A549 (cell line): Measurements from ENCODE around the gene ZG16. TPM values are rescaled to one million over a fixed set of nuclear protein-coding genes. Genes with fewer than 3 reads are reported as not detected.

Source experiments
- ATAC-seq, 2 experiments: fragments of 200-7000 bp in 1 of 2; fragments of >200 bp in 1 of 2; cut with Nextera tagmentation in 1 of 2; cut with Tn5 transposase in 1 of 2; 3 replicates each; pipeline versions ENCODE4 v1.8.0 to v1.9.1; 2018 to 2020; ENCODE audit warnings: mild to moderate bottlenecking in 1 of 2, moderate library complexity in 1 of 2
- CTCF ChIA-PET: fragments of 300-600 bp; sonication (Branson Sonifier 250); formaldehyde crosslinking; extraction: SDS; loops from one replicate; lab custom pipeline; 2021; ENCODE audit warnings: antibody characterized with exemption, inconsistent platforms; lab: Yijun Ruan, JAX
- POLR2A ChIA-PET: fragments of 350-600 bp; formaldehyde crosslinking; extraction: SDS; loops from one replicate; lab custom pipeline; 2021; ENCODE audit warnings: antibody characterized with exemption, inconsistent platforms; lab: Yijun Ruan, JAX
- DNase-seq, 2 experiments: peaks; one replicate each; pipeline versions ENCODE4 v3.0.0 to v3.0.0-alpha.2; 2011 to 2016; ENCODE audit warnings: low read depth in 1 of 2, low spot score in 1 of 2
- FAIRE-seq: peaks from 2 replicates; lab custom pipeline; 2011; peaks lifted over from hg19 to GRCh38; lab: Jason Lieb, UNC
- H3K27ac ChIP-seq, 2 experiments: fragments of >200 bp; sonication (Bioruptor Twin); formaldehyde crosslinking; 3 replicates each; pipeline ENCODE4 v1.5.1; 2016 to 2017
- H3K4me1 ChIP-seq: fragments of >200 bp; sonication (Bioruptor Twin); formaldehyde crosslinking; 3 replicates; pipeline ENCODE4 v1.6.1; 2016
- H3K4me2 ChIP-seq: fragments of >200 bp; sonication (Bioruptor Twin); formaldehyde crosslinking; 3 replicates; pipeline ENCODE4 v1.6.1; 2016
- H3K4me3 ChIP-seq: fragments of >200 bp; sonication (Bioruptor Twin); formaldehyde crosslinking; 3 replicates; pipeline ENCODE4 v1.5.1; 2016
- H3K9me3 ChIP-seq: fragments of >200 bp; sonication (Bioruptor Twin); formaldehyde crosslinking; 3 replicates; pipeline ENCODE4 v1.6.1; 2016
- CBX2 ChIP-seq: fragments of 200-600 bp; sonication (generic); IDR thresholded peaks from 2 replicates; pipeline ENCODE4 v1.6.1; 2016; ENCODE audit warnings: low read depth, mild to moderate bottlenecking, borderline replicate concordance
- CBX8 ChIP-seq: fragments of 200-600 bp; sonication (generic); IDR thresholded peaks from 2 replicates; pipeline ENCODE4 v1.6.1; 2016
- ELK1 ChIP-seq: fragments of 150-350 bp; IDR thresholded peaks from 2 replicates; pipeline ENCODE4 v1.6.1; 2014; ENCODE audit warnings: low read depth, mild to moderate bottlenecking, low read length
- EP300 ChIP-seq, 2 experiments: fragments of >200 bp; sonication (Bioruptor Twin); formaldehyde crosslinking; IDR thresholded peaks; 2 replicates in 1 of 2; 3 replicates in 1 of 2; pipeline ENCODE4 v1.6.1; 2016 to 2017
- HMGXB4 ChIP-seq: fragments of 250-450 bp; sonication (Bioruptor Pico); IDR thresholded peaks from 2 replicates; pipeline ENCODE4 v1.5.0; 2021; ENCODE audit warnings: mild to moderate bottlenecking, moderate library complexity, borderline replicate concordance
- HOXA7 ChIP-seq: fragments of 250-450 bp; sonication (Bioruptor Pico); IDR thresholded peaks from 2 replicates; pipeline ENCODE4 v1.5.0; 2020; ENCODE audit warnings: mild to moderate bottlenecking, moderate library complexity
- HOXB5 ChIP-seq: fragments of 250-450 bp; sonication (Bioruptor Pico); IDR thresholded peaks from 2 replicates; pipeline ENCODE4 v1.5.0; 2020; ENCODE audit warnings: mild to moderate bottlenecking, moderate library complexity
- KDM5A ChIP-seq: fragments of 200-600 bp; sonication (generic); IDR thresholded peaks from 2 replicates; pipeline ENCODE4 v1.6.1; 2016; ENCODE audit warnings: antibody characterized with exemption, mild to moderate bottlenecking
- MYC ChIP-seq: IDR thresholded peaks from 2 replicates; pipeline ENCODE4 v1.6.1; 2012; ENCODE audit warnings: mild to moderate bottlenecking, inconsistent platforms, low read length, improper control_type of control experiment, borderline replicate concordance
- NFE2L2 ChIP-seq: fragments of 150-350 bp; conservative IDR thresholded peaks from 2 replicates; pipeline ENCODE4 v1.6.1; 2014; ENCODE audit warnings: low read length
- RARB ChIP-seq: fragments of 250-450 bp; sonication (Bioruptor Pico); IDR thresholded peaks from 2 replicates; pipeline ENCODE4 v1.8.0; 2021; ENCODE audit warnings: mild to moderate bottlenecking, moderate library complexity
- REST ChIP-seq: fragments of 200-600 bp; sonication (generic); IDR thresholded peaks from 2 replicates; pipeline ENCODE4 v1.6.1; 2016; ENCODE audit warnings: antibody characterized with exemption, mild to moderate bottlenecking, moderate library complexity
- RFX5 ChIP-seq: fragments of 450-650 bp; IDR thresholded peaks from 2 replicates; pipeline ENCODE4 v1.7.1; 2014; ENCODE audit warnings: antibody characterized with exemption, mild to moderate bottlenecking, moderate library complexity
- USF2 ChIP-seq: fragments of 450-650 bp; IDR thresholded peaks from 2 replicates; pipeline ENCODE4 v1.6.1; 2014; ENCODE audit warnings: antibody characterized with exemption
- WGBS: methylation state at CpG from one replicate; pipeline ENCODE4 v1.1.6; 2017; ENCODE audit errors: missing lambda C conversion rate; 5-methylcytosine and 5-hydroxymethylcytosine counted together
- polyA plus RNA-seq, 4 experiments: library from polyadenylated mRNA; depleted of rRNA in 3 of 4; stranded (reverse); fragments of >200 nt; fragmentation: RNase III in 1 of 4; extraction: RNeasy Plus Mini Kit Qiagen cat#74134 plus additional on column Dnase treatment in 1 of 4; gene quantifications; 2 replicates in 3 of 4; 3 replicates in 1 of 4; pipeline ENCODE4 v1.2.3, GENCODE V29; 2011 to 2017

ZG16 gene
- polyA plus RNA-seq, 2 of the 4 experiments (the other 2 are of a cell fraction) = not detected

GRCh38 chr16:29805232-29806098 lies 27.4 kb downstream of the ZG16 start (continued):
- TF ChIP-seq HOXB5 (CRISPR knock-in tag) = 0 out of 2 replicates have a peak, but pooled peaks have one; percentile 40
- TF ChIP-seq NFE2L2 = no peak
- TF ChIP-seq REST = no peak
- TF ChIP-seq CBX8 = no peak
- no peak for TF ChIP-seq CBX2
- no peak for TF ChIP-seq HMGXB4 (CRISPR knock-in tag)
- peak; percentile 70; the same call in 1 of the 2 replicates for TF ChIP-seq RARB (CRISPR knock-in tag)
- TF ChIP-seq KDM5A = peak; percentile 94
- peak in 1 of 2 experiments; percentile 49; a peak in 1 of 5 replicates for TF ChIP-seq EP300 (IDR thresholded peaks at IDR 0.05)

GRCh38 chr16:29806099-29806579 lies 28.1 kb downstream of the ZG16 start, which contains the start of gene MAZ:
TSS of gene MAZ (plus strand) at chr16:29806529. CDS start at chr16:29806702, 173 bp downstream.
- H3K4me3 ChIP-seq = peak within 1 kb of the TSS; percentile 90
- peak in 1 of 2 experiments; percentile 96 for DNase-seq
- peak in 1 of 2 experiments; percentile 15; a peak in 3 of 6 replicates for ATAC-seq
- H3K4me1 ChIP-seq = peaks cover 44% of the 10 kb centered on the region
- H3K9me3 ChIP-seq = no peaks in the 10 kb centered on the region
- no peak for FAIRE-seq
- TF ChIP-seq HOXA7 (CRISPR knock-in tag) (no peak), ELK1 (no peak), USF2 (no peak), MYC (0 out of 2 replicates have a peak, but pooled peaks have one; percentile 32), RFX5 (no peak)
- TF ChIP-seq, all 56 proteins: peak for 1
- peak within 1 kb of the TSS; percentile 98 to 99 for H3K27ac ChIP-seq
- ChIA-PET CTCF (interaction anchor here (1.5 to 24.4 kb wide), 3 partner anchors 13 to 60 kb away, joined by 3 to 568 read pairs (median 74); partner anchors contain the start of genes MVP and PAGR1), POLR2A (interaction anchor here (0.5 to 3.7 kb wide), 6 partner anchors 10 to 528 kb away, joined by 3 to 25 read pairs (median 7); partner anchors contain the start of genes KIF22, MVP and PAGR1)
- H3K4me2 ChIP-seq = peak within 1 kb of the TSS; percentile 94
- WGBS = no CpG with 5 or more reads among the region's 67 CpGs
